Lower leg skin (tissue), 4 donors: ENCODE data around the gene HELB. TPM values are rescaled to one million over a fixed set of nuclear protein-coding genes. Genes with fewer than 3 reads are reported as not detected.

ENCODE experiments used
- DNase-seq, 2 donors: peaks; one replicate each; pipeline ENCODE4 v3.0.0-alpha.2; 2019; ENCODE audit warnings: low spot score in 2 of 2
- H3K4me3 ChIP-seq: fragments of 200-600 bp; sonication (generic); 2 replicates; pipeline ENCODE4 v1.5.1; 2017; ENCODE audit warnings: mild to moderate bottlenecking, low read depth; ENCODE audit not compliant: poor library complexity, severe bottlenecking
- POLR2A ChIP-seq, 2 donors: fragments of 450-650 bp; IDR thresholded peaks; one replicate each; pipeline ENCODE4 v1.6.1; 2016 to 2017; ENCODE audit warnings: antibody characterized with exemption in 2 of 2, mild to moderate bottlenecking in 1 of 2, moderate library complexity in 1 of 2
- WGBS, 2 donors: methylation state at CpG; one replicate each; pipeline ENCODE4 v1.1.5; 2018; 5-methylcytosine and 5-hydroxymethylcytosine counted together
- intact Hi-C: fragments of 100-400 bp; cut with DNase I; formaldehyde crosslinking; loops from one replicate; pipeline ENCODE4 v1.15.0; 2023; ENCODE audit warnings: low total_unique reads
- total RNA-seq, 4 donors: library from RNA; depleted of rRNA; stranded (reverse); fragments of >200 nt; gene quantifications; one replicate each; pipeline ENCODE4 v1.1.0, GENCODE V29; 2016
- TF ChIP-seq, protein P1 (sequence below), 3 donors: fragments of 450-650 bp; IDR thresholded peaks; one replicate each; pipeline ENCODE4 v1.5.1; 2016; ENCODE audit warnings: antibody characterized with exemption in 3 of 3, mild to moderate bottlenecking in 3 of 3, moderate library complexity in 2 of 3

The HELB gene
- total RNA-seq, 4 donors from 2014 or later = 1.6 to 4.6 (median 3.0) TPM

DNA sequence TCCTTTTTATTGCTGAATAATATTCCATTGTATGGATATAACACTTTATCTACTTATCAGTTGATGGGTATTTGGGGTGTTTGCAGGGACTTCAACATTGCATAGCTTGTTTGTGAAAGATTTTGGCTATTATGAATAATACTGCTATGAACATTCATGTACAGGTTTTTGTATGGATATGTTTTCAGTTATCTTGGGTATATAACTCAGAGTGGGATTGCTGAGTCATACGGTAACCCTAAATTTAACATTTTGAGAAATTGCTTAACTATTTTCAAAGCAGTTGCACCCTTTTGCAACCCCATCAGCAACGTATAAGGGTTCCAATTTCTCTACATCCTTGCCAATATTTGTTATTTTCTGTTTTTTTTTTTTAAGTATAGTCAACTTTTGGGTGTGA lies 27.3 kb upstream of the HELB start:
- intact Hi-C loops = no loop called here
- no peak for DNase-seq
- TF ChIP-seq, protein P1, sequence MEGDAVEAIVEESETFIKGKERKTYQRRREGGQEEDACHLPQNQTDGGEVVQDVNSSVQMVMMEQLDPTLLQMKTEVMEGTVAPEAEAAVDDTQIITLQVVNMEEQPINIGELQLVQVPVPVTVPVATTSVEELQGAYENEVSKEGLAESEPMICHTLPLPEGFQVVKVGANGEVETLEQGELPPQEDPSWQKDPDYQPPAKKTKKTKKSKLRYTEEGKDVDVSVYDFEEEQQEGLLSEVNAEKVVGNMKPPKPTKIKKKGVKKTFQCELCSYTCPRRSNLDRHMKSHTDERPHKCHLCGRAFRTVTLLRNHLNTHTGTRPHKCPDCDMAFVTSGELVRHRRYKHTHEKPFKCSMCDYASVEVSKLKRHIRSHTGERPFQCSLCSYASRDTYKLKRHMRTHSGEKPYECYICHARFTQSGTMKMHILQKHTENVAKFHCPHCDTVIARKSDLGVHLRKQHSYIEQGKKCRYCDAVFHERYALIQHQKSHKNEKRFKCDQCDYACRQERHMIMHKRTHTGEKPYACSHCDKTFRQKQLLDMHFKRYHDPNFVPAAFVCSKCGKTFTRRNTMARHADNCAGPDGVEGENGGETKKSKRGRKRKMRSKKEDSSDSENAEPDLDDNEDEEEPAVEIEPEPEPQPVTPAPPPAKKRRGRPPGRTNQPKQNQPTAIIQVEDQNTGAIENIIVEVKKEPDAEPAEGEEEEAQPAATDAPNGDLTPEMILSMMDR (IDR thresholded peaks at IDR 0.05) = no peak
- TF ChIP-seq POLR2A (IDR thresholded peaks at IDR 0.05) = no peak
- H3K4me3 ChIP-seq = no peak overlapping the region
- WGBS, 2 donors = 59 to 61% methylated on average over 2 of the region's 2 CpGs

DNA sequence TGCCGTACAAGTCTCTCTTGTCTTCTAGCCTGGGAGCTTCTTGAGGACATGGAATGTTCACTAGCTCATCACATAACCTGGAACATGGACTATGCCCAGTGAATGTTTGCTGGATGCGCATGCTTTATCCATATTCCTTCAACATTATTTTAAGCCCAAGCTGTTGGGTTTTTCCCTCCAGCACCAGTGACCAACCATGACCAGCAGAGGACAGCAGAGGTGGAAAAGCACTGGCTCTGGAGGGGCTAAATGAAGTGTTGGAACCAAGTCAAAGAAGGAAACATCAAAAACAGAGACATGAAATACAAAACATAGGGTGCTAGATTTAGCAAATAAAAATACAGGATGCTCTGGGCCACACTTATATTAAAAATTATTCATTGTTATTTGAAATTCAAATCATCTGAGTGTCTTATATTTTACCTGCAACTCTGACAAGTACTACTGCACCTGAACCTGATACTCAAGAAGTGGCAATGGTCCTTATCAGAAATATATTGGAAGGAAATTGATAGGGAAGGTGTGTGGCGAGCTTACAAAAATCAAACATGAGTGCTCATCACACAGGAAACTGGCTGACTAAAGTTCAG lies 23.1 kb upstream of the HELB start:
- H3K4me3 ChIP-seq = no peak overlapping the region
- no peak for DNase-seq
- intact Hi-C loops = no loop called here
- TF ChIP-seq POLR2A (IDR thresholded peaks at IDR 0.05) = no peak
- TF ChIP-seq, protein P1 (IDR thresholded peaks at IDR 0.05) = no peak
- WGBS, 2 donors = 49 to 63% methylated on average over 3 of the region's 3 CpGs

DNA sequence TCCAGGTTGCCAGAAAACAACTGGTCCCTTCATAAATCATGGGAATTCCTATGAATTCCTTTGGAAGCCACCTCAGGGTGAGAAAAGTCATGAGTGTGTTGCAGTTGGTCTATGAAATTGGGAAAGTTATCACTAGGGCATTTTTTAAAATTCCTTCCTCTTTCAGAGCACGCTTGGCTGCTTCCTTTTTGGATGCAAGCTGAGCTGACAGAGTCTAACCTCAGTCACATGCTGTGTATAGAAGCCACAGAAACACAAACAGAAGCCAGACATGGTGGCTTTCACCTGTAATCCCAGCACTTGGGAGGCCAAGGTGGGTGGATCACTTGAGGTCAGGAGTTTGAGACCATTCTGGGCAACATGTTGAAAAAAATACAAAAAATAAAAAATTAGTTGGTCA lies 21.7 kb upstream of the HELB start:
- intact Hi-C loops = no loop called here
- DNase-seq = no peak
- no peak overlapping the region for H3K4me3 ChIP-seq
- TF ChIP-seq, protein P1 (IDR thresholded peaks at IDR 0.05) = no peak
- TF ChIP-seq POLR2A (IDR thresholded peaks at IDR 0.05) = no peak
- 75 to 85% methylated on average over 1 of the region's 1 CpG for WGBS, 2 donors

DNA sequence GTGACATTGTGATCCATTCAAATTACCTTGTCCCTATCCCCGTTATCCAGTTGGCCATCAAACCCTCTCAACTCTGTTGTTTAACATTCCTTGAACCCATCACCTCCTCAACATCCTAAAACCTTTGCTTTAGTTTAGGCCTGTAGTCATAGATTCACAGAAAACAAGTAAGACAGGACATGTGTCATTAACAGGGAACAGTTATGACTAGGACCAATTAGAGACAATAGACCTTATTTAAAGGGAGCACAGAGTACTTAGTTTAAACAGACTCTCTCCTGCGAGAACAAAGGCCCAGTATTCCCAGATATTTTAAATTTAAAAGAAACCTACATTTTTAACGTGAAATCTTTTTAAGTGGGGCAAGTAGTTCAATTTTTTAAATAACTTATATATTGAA lies 20.0 kb upstream of the HELB start:
- H3K4me3 ChIP-seq = no peak overlapping the region
- no peak for TF ChIP-seq POLR2A (IDR thresholded peaks at IDR 0.05)
- TF ChIP-seq, protein P1 (IDR thresholded peaks at IDR 0.05) = no peak
- DNase-seq = no peak
- 86 to 90% methylated on average over 3 of the region's 3 CpGs for WGBS, 2 donors
- intact Hi-C loops = no loop called here

DNA sequence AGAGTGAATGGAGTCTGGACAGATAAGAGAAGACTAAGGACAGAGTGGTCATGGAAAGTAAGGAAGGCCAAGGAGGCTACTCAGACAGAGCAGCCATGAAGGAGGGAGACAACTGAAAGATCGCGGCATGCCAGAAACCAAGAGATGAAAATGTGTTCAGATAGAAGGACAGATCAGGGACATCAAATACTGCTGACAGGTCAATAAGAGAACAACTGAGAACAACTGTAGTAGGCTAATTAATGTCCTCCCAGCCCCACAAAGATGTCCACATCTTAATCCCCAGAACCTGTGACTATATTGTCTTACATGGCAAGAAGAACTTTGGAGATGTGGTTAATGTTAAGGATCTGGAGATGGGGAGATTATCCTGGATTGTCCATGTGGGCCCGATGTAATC lies 15.0 kb upstream of the HELB start:
- TF ChIP-seq, protein P1 (IDR thresholded peaks at IDR 0.05) = no peak
- no peak for TF ChIP-seq POLR2A (IDR thresholded peaks at IDR 0.05)
- DNase-seq = no peak
- intact Hi-C loops = loop anchor here (5.0 kb wide), 1 partner anchor 905 kb away; no protein-coding TSS in a partner anchor
- H3K4me3 ChIP-seq = no peak overlapping the region
- WGBS, 2 donors = 93 to 100% methylated on average over 3 of the region's 3 CpGs

DNA sequence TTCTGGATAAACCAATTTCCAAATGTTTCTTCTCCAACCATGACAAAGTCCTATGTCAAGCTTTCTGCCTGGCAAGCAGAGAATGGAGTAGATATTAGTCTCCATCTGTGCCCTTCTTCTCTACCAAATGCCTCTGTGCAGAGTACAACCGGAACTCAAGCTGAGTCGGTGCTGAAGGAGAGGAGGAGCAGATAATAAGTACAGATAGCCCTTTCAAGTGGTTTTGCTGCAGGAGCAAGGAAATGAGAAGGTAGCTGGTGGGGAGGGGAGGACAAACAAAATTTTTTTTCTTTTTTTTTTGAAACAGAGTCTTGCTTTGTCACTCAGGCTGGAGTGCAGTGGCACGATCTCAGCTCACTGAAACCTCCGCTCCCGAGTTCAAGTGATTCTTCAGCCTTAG lies 14.2 kb upstream of the HELB start:
- 83 to 89% methylated on average over 5 of the region's 5 CpGs for WGBS, 2 donors
- DNase-seq = no peak
- no peak overlapping the region for H3K4me3 ChIP-seq
- no peak for TF ChIP-seq POLR2A (IDR thresholded peaks at IDR 0.05)
- TF ChIP-seq, protein P1 (IDR thresholded peaks at IDR 0.05) = no peak
- intact Hi-C loops = loop anchor here (5.0 kb wide), 1 partner anchor 906 kb away; no protein-coding TSS in a partner anchor
